ENCODE measurements around the gene MVD.

GRCh38 chr16:88622866-88623265, 40.0 kb downstream of the MVD start:
- TF ChIP-seq, protein P1, sequence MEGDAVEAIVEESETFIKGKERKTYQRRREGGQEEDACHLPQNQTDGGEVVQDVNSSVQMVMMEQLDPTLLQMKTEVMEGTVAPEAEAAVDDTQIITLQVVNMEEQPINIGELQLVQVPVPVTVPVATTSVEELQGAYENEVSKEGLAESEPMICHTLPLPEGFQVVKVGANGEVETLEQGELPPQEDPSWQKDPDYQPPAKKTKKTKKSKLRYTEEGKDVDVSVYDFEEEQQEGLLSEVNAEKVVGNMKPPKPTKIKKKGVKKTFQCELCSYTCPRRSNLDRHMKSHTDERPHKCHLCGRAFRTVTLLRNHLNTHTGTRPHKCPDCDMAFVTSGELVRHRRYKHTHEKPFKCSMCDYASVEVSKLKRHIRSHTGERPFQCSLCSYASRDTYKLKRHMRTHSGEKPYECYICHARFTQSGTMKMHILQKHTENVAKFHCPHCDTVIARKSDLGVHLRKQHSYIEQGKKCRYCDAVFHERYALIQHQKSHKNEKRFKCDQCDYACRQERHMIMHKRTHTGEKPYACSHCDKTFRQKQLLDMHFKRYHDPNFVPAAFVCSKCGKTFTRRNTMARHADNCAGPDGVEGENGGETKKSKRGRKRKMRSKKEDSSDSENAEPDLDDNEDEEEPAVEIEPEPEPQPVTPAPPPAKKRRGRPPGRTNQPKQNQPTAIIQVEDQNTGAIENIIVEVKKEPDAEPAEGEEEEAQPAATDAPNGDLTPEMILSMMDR (IDR thresholded peaks at IDR 0.05): no peak
- no peak for TF ChIP-seq POLR2AphosphoS5 (IDR thresholded peaks at IDR 0.05)

Data from breast epithelium (tissue), 3 donors.